Activated T-helper 1 cell treated with anti-CD3 and anti-CD28 coated beads, Interleukin-2, amount 50 U/mL, for 16 hours (primary cell): Measurements from ENCODE around the gene RHOC.

ENCODE experiments used
- DNase-seq, 2 donors: peaks; one replicate each; pipeline ENCODE4 v3.0.0-alpha.2; 2020; ENCODE audit warnings: low read depth in 1 of 2, low spot score in 1 of 2

The RHOC gene

DNA sequence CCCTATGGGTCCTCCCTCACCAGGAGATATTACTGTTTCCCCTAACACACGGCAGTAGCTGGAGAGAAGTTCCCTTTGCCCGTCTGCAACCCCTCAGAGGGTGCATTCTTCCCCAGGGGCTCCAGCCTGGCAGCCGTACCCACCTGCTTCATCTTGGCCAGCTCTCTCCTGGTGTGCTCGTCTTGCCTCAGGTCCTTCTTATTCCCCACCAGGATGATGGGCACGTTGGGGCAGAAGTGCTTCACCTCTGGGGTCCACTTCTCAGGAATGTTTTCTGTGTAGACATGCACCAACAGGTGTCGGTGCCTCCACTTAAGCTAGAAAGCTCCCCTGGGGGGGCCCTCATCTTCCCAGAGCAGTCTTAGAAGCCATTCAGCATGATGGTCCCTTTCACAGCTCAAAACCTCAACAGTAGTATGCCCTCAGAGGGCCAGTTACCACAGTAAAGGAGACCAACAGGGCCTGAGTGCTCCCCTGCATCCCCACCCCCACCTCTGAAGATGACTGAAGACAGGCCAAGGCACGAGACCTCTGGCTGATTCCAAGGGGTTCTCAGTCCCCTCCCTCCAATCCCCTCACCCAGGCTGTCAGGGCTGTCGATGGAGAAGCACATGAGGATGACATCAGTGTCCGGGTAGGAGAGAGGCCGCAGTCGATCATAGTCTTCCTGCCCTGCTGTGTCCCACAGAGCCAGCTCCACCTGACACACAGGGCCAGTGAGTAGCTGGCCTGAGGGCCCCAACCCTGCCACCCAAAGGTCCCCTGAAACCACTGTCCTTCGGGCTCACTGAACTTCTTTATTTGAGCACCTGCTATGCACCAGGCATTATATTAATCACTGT is 4.3 kb downstream of the RHOC start:
- no peak for DNase-seq

DNA sequence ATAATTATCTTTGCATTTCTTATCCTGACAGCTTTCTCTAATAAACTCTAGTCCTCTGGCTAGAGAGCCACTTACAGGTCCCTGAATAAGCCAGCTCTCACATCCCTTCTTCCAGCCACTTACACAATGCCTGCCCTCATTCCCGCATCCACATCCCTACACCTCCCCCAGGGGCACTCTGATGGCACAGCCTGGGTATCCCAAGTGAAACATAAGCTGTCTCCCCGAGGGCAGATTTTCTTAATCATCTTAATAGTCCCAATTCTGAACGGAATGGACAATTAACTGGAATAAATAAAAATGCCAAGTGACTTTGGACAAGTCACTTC is 4.9 kb downstream of the RHOC start:
- no peak for DNase-seq

DNA sequence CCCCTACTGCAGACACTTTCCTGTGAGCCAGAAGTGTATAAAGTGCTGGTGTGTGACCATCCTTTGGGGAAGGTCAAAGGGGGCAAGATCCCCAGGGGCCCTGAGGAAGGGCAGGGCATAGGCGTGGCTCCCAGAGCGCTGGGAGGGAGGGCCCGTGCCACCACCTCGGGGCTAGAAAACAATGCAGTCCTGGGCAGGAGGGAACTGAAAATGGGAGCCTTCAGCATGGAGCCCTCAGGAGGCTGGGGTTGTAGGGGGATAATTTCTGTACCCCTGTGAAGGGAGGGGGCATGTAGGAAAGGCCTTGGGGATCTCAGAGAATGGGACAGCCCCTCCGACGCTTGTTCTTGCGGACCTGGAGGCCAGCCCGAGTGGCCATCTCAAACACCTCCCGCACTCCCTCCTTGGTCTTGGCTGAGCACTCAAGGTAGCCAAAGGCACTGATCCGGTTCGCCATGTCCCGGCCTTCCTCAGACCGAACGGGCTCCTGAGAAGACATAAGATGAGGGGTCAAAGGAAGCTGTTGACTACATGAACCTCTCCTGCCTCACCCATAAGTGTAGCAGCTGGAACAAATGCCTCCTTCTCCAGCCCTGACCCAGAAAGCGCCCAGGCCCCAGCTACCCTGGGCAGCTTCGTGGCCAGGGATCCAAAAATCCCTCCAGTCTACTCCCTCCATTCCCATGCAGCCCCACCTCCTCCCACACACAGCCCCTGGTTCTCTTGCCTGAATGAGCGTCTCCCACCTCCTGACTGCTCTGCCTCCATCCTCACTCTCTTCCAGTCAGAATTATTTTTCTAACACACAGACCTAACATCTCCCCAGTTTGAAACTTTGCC is 5.5 kb downstream of the RHOC start:
- DNase-seq, result no peak

DNA sequence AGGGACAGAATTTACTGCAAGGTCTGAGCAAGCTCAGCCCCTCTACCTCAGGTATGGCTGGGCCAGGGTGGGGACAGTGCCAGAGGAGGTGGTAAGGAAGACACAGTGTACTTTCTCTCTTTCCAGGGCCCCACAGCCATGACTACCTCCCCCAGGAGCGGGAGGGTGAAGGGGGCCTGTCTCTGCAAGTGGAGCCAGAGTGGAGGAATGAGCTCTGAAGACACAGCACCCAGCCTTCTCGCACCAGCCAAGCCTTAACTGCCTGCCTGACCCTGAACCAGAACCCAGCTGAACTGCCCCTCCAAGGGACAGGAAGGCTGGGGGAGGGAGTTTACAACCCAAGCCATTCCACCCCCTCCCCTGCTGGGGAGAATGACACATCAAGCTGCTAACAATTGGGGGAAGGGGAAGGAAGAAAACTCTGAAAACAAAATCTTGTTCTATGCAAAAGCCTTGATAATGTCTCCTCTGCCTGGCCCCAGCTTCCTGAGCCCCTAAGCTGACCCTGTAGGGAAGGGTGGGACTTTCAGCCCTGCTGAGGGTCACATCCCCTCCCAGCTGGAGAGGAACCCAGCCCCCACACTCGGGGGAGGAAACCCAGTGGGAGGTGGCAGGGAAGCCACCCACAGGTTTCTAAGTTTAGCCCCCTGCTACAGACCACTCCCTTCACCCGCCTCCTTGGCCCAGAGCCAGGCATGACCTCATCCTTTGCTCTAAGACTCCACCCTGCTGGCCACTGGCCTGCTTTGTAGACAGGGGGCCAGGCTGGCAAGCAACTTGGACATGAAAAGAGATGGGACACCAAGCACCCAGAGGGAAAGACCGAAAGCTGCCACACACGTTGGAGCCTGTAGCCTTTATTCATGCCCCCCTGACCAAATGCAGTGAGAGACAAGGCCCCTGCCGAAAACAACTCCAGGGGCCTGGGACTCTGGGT is 6.4 kb downstream of the RHOC start:
- no peak for DNase-seq

DNA sequence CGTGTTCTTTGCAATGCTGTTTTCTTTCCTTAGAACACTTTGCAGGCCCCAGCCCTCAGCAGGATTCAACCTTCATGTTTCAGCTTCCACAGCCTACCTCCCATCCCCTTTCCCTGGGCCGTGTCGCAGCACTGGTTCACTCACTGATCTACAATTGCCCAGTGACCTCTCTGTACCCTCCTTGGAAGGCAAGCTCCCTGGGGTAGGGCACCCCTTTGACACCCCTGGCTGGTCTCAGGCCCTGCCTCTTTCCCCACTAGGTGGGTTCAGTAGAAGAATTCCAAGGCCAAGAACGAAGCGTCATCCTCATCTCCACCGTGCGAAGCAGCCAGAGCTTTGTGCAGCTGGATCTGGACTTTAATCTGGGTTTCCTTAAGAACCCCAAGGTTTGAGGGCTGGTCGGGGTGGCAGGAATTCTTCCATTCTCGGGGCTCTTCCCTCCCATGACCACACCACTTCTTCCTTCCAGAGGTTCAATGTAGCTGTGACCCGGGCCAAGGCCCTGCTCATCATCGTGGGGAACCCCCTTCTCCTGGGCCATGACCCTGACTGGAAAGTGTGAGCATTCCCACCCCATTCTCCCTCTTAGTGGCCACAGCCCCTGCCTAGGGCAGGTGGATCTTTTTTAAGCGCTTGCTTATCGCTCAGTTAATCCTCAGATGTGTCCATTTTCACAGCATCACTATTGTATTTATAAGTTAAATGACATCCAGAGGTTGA is 7.3 kb downstream of the RHOC start:
- no peak for DNase-seq

DNA sequence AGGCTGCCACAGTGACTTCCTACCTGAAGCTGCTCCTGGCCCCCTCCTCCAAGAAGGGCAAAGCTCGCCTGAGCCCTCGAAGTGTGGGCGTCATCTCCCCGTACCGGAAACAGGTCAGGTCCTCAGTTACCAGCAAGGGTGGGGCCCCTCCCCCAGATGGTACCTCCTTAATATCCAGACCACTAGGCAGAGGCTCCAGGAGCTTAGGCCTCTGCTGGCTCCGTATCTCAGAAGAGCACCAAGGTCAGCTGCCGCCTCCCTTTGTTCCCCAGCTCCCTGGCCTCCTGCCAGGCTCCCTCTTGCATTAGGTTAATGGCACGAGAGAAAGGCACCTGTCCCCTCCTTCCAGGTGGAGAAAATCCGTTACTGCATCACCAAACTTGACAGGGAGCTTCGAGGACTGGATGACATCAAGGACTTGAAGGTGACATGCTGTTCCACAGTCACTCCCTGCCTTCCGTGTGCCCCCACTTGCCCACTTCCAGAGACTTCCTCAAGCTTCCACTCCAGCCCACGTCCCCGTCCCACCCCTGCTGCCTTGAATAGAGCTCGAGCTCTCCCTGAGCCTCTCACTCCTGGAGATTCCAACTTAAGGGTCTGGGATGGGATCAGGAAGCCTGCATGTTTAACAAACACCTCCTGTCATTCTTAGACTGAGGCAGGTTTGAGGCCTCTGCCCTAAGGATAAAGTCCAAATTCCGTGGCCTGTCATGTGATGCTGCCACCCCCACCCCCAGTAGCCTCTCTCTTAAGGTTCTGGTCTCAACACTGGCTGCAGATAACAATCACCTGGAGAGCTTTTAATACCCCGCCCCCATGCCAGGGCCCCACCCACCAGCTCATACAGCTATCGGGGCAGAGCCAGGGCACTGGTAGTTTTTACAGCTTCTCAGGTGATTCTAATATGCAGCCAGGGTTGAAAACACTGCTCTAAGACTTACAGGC is 8.3 kb downstream of the RHOC start:
- no peak for DNase-seq

DNA sequence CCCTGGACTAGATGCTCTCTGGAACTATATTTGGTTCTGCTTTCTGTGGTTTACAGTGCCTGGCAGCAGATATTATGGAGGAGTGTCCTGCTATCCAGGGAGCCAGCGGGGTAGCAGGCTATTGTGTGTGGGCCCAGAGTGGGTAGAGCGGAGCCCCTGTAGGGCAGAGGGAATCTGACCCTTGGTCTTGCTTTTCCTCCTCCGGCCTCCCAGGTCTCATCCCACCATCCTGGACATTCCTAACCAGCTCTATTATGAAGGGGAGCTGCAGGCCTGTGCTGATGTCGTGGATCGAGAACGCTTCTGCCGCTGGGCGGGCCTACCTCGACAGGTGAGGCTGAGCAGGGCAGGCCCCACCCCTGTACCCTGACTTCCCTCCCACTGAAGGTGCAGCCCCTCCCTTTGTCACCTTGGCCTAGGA is 9.1 kb downstream of the RHOC start:
- no peak for DNase-seq

DNA sequence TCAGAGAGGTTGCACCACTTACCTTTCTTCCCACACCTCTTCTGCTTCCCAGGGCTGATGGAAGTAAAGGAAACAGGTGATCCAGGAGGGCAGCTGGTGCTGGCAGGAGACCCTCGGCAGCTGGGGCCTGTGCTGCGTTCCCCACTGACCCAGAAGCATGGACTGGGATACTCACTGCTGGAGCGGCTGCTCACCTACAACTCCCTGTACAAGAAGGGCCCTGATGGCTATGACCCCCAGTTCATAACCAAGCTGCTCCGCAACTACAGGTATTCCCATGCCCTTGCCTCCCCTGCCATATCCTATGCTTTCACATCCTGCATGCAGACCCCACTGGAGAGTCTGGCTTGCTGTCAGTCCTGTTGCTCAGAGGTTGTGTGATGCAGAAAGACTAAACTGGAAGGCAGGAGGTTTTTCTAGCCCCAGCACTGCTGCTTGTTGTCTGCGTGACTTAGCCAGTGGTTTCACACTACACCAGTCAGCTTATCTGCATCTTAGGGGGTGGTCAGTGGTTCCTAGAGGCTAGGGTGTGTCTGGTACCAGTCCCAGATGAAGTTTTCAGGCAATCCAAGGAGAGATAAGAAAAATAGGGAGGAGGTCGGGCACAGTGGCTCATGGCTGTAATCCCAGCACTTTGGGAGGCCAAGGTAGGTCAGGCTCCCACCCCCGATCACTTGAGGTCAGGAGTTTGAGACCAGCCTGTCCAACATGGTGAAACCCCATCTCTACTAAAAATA is 10.2 kb downstream of the RHOC start:
- no peak for DNase-seq

DNA sequence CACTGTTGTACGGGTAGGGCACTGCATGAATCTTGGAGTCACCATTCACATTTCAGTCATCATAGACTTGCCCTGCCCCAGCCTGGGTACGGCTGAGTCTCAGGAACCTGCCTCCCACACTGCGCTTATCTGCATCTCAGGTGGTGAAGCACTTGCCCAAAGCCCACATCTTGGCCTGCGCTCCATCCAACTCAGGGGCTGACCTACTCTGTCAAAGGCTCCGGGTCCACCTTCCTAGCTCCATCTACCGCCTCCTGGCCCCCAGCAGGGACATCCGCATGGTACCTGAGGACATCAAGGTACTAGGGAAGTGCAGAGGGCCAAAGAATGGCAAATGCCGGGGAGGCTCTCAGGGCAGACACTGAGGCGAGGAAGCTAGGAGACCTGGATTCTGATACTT is 11.7 kb downstream of the RHOC start:
- DNase-seq, result no peak

DNA sequence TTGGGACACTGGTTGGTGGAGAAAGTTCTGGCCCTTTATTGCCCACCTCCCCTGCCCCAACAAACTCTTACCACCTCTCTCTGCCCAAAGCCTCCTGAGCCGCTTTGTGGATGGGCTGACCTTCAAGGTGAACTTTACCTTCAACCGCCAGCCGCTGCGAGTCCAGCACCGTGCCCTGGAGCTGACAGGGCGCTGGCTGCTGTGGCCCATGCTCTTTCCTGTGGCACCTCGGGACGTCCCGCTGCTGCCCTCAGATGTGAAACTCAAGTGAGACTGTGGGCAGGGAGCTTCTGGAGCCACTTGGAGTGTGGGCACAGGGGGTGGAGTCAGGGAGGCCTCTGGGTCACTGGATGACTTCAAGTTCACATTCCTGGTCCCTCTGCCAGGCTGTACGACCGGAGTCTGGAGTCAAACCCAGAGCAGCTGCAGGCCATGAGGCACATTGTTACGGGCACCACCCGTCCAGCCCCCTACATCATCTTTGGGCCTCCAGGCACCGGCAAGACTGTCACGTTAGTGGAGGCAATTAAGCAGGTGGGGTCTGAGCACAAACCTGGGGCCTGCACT is 12.5 kb downstream of the RHOC start:
- DNase-seq, result no peak

DNA sequence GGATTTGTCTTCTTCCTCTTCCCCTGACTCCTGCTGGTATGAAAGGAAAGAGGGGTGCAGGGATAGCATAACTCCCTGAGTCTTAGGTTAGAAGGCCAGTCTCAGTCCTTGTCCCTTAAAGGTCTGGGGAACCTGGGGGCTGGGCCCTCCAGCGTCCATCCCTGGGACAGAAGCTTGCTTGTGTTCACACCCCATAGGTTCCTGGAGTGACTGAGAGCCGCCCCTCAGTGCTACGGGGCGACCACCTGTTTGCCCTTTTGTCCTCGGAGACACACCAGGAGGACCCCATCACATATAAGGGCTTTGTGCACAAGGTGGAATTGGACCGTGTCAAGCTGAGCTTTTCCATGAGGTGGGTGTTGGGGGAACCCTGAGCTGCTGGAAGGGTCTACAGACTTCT is 13.1 kb downstream of the RHOC start:
- no peak for DNase-seq

DNA sequence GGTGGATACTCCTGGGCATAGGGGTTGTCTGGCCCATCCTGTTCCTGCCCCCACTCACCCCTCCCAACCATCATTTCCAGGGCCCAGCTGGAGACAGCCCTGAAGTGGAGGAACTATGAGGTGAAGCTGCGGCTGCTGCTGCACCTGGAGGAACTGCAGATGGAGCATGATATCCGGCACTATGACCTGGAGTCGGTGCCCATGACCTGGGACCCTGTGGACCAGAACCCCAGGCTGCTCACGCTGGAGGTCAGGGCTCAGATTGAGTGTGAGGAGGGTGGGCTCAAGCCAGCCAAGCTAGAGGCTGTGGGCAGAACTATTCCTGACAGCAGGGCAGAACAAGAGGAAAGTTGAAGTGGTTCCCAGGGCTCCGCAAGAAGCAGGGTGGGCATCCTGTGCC is 14.2 kb downstream of the RHOC start:
- DNase-seq, result no peak

DNA sequence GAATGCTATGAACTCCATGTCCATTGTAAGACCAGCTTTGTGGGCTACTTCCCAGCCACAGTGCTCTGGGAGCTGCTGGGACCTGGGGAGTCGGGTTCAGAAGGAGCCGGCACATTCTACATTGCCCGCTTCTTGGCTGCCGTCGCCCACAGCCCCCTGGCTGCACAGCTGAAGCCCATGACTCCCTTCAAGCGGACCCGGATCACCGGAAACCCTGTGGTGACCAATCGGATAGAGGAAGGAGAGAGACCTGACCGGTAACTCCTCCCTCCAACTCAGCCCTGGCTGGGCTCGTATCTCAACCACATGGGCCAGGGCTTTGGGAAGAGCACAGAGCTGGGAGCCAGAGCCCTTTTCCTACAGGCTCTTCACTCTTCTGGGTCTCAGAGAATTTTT is 17.1 kb downstream of the RHOC start:
- no peak for DNase-seq

DNA sequence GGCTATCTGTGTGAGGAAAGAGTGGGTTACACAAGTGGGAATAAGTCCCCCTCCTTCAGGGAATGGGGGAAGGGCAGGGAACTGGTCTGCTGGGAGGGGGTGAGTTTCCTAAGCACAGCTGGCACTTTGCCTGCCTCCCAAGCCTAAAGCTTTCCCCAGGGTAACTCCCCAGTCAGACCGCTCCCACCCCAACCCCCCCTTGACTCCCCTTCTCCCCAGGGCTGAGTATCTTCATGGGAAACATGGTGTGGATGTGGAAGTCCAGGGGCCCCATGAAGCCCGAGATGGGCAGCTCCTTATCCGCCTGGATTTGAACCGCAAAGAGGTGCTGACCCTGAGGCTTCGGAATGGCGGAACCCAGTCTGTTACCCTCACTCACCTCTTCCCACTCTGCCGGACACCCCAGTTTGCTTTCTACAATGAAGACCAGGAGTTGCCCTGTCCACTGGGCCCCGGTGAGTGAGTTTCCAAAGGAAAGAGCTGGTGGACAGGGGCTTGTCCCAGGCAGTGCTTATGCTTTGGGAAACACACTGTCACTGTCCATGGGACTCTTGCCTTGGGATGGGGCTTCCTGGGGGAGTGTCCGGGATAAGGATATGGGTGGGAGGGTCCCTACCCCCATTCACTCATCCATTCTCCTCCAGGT is 17.6 kb downstream of the RHOC start:
- DNase-seq, result no peak

DNA sequence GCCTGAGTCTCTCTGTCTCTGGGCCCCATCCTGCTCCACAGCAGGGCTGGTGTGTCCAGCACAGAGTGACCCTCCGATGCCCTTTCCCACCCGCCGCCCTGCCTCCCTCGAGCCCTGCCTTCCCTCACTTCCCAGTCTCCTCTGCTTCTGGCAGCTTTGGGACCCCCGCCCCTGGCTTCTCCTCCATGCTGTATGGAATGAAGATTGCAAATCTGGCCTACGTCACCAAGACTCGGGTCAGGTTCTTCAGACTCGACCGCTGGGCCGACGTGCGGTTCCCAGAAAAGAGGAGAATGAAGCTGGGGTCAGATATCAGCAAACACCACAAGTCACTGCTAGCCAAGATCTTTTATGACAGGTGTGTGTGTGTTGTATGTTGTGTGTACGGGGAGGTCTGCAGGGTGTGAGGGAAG is 18.1 kb downstream of the RHOC start:
- no peak for DNase-seq

DNA sequence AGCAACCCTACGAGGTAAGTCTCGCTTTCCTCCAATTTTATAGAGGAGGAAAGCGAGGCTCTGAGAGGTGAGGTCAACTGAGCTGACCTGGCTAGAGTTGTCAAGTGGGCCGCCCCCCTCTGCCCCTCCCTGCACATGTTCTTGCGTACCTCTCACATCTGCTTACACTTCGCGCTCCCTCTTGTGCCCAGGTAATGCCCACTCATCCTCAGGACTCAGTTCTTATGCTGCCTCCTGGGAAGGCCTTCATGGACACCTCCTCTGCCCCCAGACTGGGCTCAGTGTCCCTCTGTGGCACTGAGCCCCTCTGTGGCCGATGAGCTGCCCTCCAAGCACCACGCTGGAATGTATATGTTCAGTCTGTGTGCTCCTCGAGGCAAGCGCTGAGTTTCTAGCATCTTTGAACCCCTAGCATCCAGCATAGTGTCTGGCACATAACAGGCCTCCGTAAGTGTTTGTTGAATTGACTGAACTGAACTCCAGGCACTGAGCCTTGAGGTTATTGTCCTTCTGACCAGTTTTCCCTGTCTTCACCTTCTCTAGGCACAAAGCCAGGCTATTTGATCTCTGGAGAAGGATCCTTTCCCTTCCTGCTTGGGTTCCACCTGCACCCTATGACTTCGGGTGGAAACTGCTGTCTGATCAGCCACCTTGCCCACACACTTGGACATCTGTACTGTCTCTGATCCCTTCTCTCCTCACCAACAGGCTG is 19.0 kb downstream of the RHOC start:
- DNase-seq, result no peak

DNA sequence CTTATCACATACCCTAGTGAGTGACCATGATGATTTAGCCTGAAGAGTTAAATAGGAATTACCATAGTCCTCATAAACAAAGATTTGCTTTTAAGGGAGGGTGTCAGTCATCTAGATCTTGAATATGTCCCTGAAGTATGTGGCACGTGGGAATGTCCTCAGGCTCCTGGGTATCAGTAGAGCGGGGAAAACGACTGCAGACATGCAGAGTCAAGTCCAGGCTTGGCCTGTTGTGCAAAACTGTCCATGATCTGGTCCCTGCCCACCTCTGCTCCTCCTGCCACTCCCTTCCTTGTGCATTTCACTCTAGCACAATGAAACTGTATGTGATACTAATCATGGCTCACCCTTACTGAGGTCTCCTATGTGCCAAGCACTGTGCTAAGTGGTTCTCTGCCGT is 19.6 kb downstream of the RHOC start:
- no peak for DNase-seq

DNA sequence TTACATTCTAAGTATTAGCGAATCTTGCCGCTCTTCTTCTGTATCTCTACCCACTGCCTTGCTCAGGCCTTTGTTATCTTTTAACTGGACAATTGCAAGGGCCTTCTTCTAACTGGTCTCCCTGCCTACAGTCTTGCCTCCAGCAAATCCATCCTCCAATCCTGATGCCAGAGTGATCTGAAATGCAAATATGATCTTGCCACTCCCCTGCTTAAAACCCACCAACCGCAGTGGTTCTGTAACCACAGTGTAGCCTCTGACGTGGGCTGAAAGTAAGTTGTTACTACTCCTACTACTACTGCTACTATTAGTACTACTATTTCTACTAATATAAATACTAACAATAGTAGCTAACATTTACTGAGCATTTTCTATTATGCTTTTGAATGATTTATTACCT is 20.1 kb downstream of the RHOC start:
- DNase-seq, result no peak
